Measurements from ENCODE around the gene CDH18.
A peak's percentile ranks its signal among the peaks of the same experiment; 100 is the strongest.

CDH18 gene

GRCh38 chr5:19987612-19988361, at the start of gene CDH18:
CDH18 (minus strand) TSS chr5:19988200; CDS start chr5:19838986, 149,214 bp downstream.
- peak; percentile 81 for DNase-seq

DNA sequence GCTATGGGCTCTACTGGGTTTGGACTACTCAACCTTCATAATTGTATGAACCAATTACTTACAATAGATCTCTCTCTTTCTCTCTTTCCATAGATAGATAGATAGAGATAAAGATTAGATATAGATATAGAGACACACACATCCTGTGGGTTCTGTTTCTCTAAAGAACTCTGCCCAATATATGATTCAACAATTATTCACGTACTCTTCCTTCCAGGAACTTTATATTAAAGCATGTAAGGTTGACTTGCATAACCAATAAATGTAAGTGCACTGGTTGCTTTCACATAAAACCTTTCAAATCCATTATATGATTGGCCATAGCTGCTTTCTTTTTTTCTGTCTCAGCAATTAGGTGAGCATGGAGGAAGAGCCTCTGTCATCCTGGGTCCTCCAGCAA, 46.7 kb upstream of the CDH18 start:
- DNase-seq = no peak

- DNase-seq = no peak
These were observed 45.9 kb upstream of the CDH18 start for GRCh38 chr5:20033881-20034280.

DNA sequence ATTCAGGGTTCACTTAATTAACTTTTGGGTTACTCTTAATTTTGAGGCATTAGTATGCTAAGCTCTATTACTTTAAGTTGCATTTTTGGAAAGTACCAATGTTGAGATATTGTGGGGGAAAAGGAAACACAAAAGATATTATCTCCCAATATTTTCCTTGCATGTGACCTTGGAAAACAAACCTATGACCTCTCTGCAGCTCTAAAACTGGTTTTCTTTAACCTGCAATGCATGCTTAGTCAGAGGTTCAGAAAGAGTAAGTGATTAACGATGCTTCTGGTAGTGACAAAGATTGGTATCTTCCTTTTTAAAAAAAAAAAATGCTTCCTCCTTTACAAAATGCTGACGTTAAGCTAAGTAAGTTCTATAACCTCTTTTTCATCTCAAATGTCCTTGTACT, 44.9 kb upstream of the CDH18 start:
- DNase-seq = no peak

- DNase-seq = no peak
These were observed 42.1 kb upstream of the CDH18 start for GRCh38 chr5:20030125-20030524.

DNA sequence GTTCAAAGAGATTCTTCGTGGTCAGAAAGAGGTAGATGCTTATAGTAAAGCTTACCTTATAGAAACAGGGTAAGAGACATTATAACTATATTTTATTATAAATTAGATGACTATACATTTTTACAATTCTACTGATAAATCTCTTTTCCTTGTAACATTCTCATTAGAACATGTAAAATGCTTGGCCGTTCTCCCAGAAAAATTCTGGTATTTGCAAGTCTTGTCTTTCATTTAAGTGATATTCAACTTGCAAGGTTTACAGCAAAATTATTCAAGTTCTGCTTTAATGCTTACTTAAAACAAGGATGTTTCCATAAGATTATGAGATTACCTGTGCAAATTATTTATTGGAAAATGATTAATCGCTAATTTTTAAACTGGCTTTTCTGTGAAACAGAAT, 41.3 kb upstream of the CDH18 start:
- no peak for DNase-seq

DNA sequence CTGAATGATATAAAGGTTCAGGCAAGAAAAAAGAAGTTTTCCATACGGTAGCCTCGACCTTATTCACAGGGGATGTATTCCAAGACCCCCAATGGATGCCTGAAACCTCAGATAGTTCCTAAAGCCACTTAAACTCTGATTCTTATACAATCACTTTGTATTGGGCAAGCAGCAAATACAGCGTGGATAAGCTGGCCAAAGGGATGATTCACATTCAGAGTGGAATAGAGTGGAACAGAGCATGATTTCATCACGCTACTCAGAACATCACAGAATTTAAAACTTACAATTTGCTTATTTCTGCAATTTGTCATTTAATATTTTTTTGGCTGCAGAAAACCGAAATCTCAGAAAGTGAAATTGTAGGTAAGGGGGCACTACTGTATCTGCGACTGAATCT, 40.5 kb upstream of the CDH18 start:
- no peak for DNase-seq

DNA sequence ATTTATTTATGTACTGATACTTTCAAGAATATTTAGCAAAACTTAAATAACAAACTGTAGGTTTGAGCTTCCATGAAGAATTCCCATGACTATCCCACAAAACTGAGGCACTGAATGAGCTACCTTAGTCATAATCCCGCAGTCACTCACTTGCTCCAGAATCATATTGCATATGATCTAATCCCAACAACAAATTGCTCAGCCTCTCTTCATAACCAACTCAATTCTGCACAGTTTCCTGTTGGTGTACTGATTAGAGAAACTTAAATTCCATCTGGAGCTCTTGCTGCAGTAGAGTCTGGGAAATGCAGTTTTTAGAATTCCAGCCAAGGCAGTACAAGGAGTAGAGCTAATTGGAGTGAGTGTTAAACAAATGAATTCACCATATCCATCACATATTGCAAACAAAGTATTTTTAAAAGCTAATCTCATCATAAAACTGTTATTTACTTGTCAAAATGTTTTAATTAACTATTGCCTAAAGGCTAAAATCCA, 35.7 kb upstream of the CDH18 start:
- DNase-seq = no peak

DNA sequence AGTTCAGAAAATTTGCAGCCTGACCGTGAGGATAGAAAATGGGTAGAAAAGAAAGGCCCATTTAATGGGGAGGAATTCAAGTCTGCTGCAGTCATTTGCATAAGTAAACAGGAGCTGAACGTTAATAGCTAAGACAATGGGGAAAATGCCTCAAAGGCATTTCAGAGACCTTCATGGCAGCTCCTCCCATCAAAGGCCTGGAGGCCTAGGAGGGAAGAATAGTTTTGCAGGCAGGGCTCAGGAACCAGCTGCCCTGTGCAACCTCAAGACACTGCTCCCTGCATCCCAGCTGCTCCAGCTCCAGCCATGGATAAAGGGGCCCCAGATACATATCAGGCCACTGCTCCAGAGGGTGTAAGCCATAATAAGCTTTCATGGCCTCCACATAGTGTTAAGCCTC, 32.2 kb upstream of the CDH18 start:
- DNase-seq = no peak

- no peak for DNase-seq
These were observed 29.0 kb upstream of the CDH18 start for GRCh38 chr5:20017021-20017420.

- DNase-seq = no peak
These were observed 12.4 kb upstream of the CDH18 start for GRCh38 chr5:20000416-20000815.

GRCh38 chr5:19988457-19988856, 457 bp upstream of the CDH18 start:
- no peak for DNase-seq

DNA sequence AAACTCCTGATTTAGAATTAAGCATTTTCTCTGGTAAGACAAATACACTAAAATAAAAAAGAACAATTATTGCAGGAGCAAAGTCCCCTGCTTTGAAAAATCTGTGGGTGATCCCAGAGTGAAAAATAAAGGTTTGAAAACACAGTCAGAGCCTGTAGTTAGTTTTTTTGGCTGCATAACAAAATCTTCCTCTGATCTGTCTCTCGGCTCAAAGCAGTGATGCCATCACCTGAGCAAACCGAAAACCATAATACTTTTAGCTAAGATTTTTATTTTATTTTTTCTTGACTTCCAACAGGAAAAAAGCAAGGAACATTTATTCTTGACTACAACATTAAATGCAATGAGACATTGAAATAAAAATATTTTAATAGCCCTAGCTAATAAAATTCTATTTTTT, 1.2 kb downstream of the CDH18 start:
- no peak for DNase-seq

- no peak for DNase-seq
These were observed 1.9 kb downstream of the CDH18 start for GRCh38 chr5:19986031-19986619.

DNA sequence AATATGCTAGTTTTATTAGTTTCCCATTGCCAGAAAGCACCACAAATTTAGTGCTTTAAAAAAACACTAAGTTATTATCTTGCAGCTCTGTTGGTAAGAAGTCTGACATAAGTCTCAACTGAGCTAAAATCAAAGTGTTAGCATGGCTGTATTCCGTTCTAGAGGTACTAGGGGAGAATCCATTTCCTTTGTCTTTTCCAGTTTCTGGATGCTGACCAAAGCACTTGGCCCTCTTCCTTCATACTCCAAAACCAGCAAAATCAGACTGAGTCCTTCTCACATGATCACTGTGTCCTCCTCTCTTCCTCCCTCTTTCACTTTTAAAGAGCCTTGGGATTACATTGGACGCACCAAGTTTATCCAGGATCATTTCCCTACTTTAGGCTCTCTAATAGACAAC, 9.5 kb downstream of the CDH18 start:
- no peak for DNase-seq

GRCh38 chr5:19977099-19977498, 10.9 kb downstream of the CDH18 start:
- DNase-seq = peak; percentile 70

GRCh38 chr5:19975795-19976194, 12.2 kb downstream of the CDH18 start:
- peak; percentile 8 for DNase-seq

DNA sequence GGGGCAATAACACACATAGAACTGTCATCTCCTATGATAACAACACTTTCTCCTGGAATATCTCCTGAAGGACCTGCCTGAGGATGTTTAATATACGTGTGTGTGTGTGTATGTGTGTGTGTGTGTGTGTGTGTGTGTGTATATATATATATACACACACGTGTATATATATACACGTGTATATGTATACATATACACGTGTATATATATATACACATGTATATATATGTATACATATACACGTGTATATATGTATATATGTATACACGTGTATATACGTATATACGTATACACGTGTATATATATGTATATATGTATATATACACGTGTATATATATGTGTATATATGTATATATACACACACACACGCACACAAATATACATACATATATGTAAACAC, 27.5 kb downstream of the CDH18 start:
- no peak for DNase-seq

DNA sequence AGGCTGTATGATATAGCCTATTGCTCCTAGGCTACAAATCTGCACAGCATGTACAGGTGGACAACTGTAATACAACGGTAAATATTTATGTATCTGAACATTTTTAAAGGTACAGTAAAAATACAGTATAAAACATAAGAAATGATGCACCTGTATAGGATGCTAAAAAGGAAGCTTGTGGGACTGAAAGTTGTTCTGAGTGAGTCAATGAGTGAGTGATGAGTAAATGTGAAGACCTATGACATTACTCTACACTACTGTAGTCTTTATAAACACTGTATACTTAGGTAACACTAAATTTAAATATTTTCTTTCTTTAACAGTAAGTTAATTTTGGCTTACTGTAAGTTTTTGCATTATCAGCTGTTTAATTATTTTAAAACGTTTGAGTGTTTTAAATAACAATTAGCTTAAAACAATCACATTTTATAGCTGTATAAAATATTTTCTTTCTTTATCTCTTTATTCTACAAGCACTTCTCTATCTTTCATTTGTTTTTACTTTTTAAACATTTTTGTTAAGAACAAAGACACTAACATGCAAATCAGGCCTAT, 28.1 kb downstream of the CDH18 start:
- DNase-seq = no peak

- DNase-seq = no peak
These were observed 37.1 kb downstream of the CDH18 start for GRCh38 chr5:19950897-19951296.

DNA sequence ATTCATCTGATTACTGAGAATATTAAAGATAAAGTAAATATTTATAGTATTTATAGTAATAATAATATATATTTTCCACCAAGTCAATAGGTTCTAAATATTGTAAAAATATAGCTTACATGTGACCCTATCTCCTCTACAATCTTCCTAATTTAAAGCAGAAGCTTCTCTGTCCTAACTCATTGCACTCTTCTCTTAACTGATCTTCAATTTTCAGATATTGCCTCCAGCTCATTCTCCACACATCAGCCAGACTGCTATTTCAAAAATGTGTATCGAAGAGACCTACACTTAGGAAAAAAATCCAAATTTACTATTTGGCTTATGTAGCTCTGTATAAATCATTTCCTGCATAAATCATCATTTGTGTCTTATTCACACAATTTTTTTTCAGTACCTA, 47.8 kb downstream of the CDH18 start:
- no peak for DNase-seq

DNA sequence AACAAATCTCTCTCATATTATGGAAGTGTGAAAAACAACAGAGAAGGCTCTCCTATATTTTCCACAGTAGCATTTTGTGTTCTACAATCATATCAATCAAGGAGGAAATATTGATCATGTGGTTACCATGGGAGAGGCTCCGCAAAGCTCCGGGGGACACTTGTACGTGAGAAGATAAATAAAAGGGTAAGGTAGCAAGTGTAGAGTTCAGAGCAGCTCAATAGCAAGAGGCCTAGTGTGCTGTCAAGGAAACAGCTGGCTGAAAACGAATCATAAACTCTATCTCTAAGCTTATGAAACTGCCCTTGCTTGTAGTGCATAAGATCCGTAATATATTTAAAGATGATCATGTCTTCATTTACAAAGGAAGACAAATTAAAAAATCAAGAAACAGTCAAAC, 57.5 kb downstream of the CDH18 start:
- no peak for DNase-seq

DNA sequence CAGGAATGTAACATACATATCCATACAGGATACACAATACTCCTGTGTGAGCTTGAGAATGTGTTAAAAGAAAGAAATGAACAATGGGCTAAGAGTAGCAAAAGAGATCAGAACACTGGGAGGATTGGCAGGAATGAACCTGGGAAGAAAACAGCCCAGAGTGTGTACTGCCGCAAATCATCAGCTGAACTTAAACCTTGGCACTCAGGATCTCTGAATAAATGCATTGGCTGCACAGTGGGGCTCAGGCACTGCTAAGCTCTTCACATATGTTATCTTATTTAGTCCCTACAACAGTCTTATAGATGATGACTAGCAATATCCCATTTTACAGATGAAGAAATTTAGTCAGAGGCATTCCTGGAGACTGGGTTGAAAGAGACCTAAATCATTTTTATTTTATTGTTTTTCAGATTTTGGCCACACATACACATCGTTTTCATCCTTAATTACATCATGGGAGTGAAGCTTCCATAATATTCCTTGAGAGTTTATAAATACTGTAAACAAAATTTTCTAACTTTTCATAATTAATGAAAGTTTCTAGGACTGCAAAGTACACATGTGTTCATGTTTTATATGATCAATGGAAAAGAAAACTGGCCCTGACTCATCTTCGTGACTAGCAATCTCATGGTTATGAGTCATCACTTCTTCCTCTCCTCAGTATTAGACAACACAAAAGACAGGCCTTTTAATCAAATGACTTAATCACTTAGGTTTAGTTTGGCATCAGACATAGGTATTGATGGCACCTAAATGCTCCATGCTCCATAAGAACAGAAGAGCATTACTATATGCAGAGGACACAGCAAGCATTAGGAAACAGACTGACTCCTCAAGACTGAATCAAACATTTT, 59.2 kb downstream of the CDH18 start:
- peak; percentile 38 for DNase-seq

Measured in NCI-H82 (cell line).